K562 (cell line): ENCODE measurements around the gene BRWD1. TPM values are rescaled to one million over a fixed set of nuclear protein-coding genes. Genes with fewer than 3 reads are reported as not detected.

Experiments used
- CREB1 ChIP-seq, 2 experiments: sonication (generic) in 1 of 2; formaldehyde crosslinking in 1 of 2; IDR thresholded peaks; 2 replicates each; pipeline versions ENCODE4 v1.6.1 to v1.8.0; 2012 to 2022; ENCODE audit warnings: inconsistent platforms in 1 of 2, mild to moderate bottlenecking in 1 of 2, missing genetic modification reagents in 1 of 2, moderate library complexity in 1 of 2
- DNMT1 ChIP-seq: fragments of 450-650 bp; IDR thresholded peaks from 2 replicates; pipeline ENCODE4 v1.6.1; 2016; ENCODE audit warnings: antibody characterized with exemption, mild to moderate bottlenecking
- FOXM1 ChIP-seq, 2 experiments: fragments of 450-650 bp in 1 of 2; sonication (generic) in 1 of 2; formaldehyde crosslinking in 1 of 2; IDR thresholded peaks; 2 replicates each; pipeline versions ENCODE4 v1.6.1 to v1.9.0; 2017 to 2022; ENCODE audit warnings: low read depth in 2 of 2, mild to moderate bottlenecking in 2 of 2, missing genetic modification reagents in 1 of 2, moderate library complexity in 1 of 2
- GABPA ChIP-seq: fragments of 200-800 bp; sonication (Bioruptor generic); conservative IDR thresholded peaks from 2 replicates; pipeline ENCODE4 v1.6.1; 2016; ENCODE audit warnings: low read depth, missing genetic modification characterization, missing compliant biosample characterization
- HDAC2 ChIP-seq: fragments of 450-650 bp; IDR thresholded peaks from 2 replicates; pipeline ENCODE4 v1.6.1; 2016; ENCODE audit warnings: mild to moderate bottlenecking
- HMG20A ChIP-seq: fragments of 450-650 bp; formaldehyde crosslinking; conservative IDR thresholded peaks from 2 replicates; pipeline ENCODE4 v1.4.0; 2020; ENCODE audit warnings: mild to moderate bottlenecking, mixed read lengths
- ILK ChIP-seq: fragments of 450-650 bp; IDR thresholded peaks from 2 replicates; pipeline ENCODE4 v1.6.1; 2016; ENCODE audit warnings: missing genetic modification characterization, low read depth, mild to moderate bottlenecking, missing compliant biosample characterization, moderate library complexity, borderline replicate concordance
- PCBP2 ChIP-seq: fragments of 200-400 bp; formaldehyde crosslinking; IDR thresholded peaks from 2 replicates; pipeline ENCODE4 v1.6.1; 2018; ENCODE audit warnings: low read length, low read depth, mild to moderate bottlenecking, moderate library complexity; ENCODE audit not compliant: poor library complexity, severe bottlenecking
- POU5F1 ChIP-seq: fragments of 150-350 bp; IDR thresholded peaks from 2 replicates; pipeline ENCODE4 v1.6.1; 2014; ENCODE audit warnings: borderline replicate concordance, low read length, low read depth, mild to moderate bottlenecking; ENCODE audit not compliant: partially characterized antibody
- PREB ChIP-seq: sonication (generic); formaldehyde crosslinking; IDR thresholded peaks from 2 replicates; pipeline ENCODE4 v1.8.1; 2023; ENCODE audit warnings: mild to moderate bottlenecking, missing genetic modification reagents
- PRPF4 ChIP-seq: fragments of 200-400 bp; formaldehyde crosslinking; IDR thresholded peaks from one replicate; pipeline ENCODE4 v1.6.1; 2017; ENCODE audit warnings: low read length, low read depth, mild to moderate bottlenecking; ENCODE audit not compliant: insufficient read depth, poor library complexity, severe bottlenecking
- TAL1 ChIP-seq: fragments of 450-650 bp; IDR thresholded peaks from 2 replicates; pipeline ENCODE4 v1.6.1; 2016; ENCODE audit warnings: mild to moderate bottlenecking
- TBL1XR1 ChIP-seq, 2 experiments: IDR thresholded peaks; 2 replicates each; pipeline ENCODE4 v1.6.1; 2012; ENCODE audit warnings: improper control_type of control experiment in 2 of 2, low read length in 2 of 2, mild to moderate bottlenecking in 1 of 2
- ZEB2 ChIP-seq: fragments of 450-650 bp; IDR thresholded peaks from 2 replicates; pipeline ENCODE4 v1.6.1; 2016
- ZHX1 ChIP-seq: fragments of 150-350 bp; conservative IDR thresholded peaks from 2 replicates; pipeline ENCODE4 v1.6.1; 2014; ENCODE audit warnings: low read length
- ZNF431 ChIP-seq: sonication (generic); formaldehyde crosslinking; IDR thresholded peaks from 2 replicates; pipeline ENCODE4 v1.8.0; 2022; ENCODE audit warnings: mild to moderate bottlenecking, missing genetic modification reagents
- ZNF764 ChIP-seq: fragments of 250-450 bp; sonication (Bioruptor Pico); IDR thresholded peaks from 2 replicates; pipeline ENCODE4 v1.4.0; 2020; ENCODE audit warnings: low read depth, mild to moderate bottlenecking, moderate library complexity
- polyA plus RNA-seq, 8 experiments: library from polyadenylated mRNA; depleted of rRNA in 4 of 8; stranded (reverse) in 5 of 8; unstranded in 3 of 8; fragments of >200 nt; fragmentation: Nextera tagmentation in 2 of 8; fragmentation: Illumina TruSeq in 1 of 8; extraction: Ambion mirVana in 2 of 8; extraction: Trizol in 1 of 8; gene quantifications; 2 replicates each; pipeline versions ENCODE4 v1.2.1 to v1.2.3, GENCODE V29; 2011 to 2014; ENCODE audit warnings: inconsistent platforms in 1 of 8, missing spikeins in 1 of 8
- total RNA-seq, 7 experiments: library from RNA; depleted of rRNA in 6 of 7; stranded (reverse); fragments of >200 nt in 6 of 7; fragmentation: Illumina TruSeq in 2 of 7; extraction: Trizol in 2 of 7; gene quantifications; 2 replicates each; pipeline versions ENCODE4 v1.2.1 to v1.2.3, GENCODE V29; 2011 to 2021; ENCODE audit warnings: low replicate concordance in 1 of 7
- TF ChIP-seq, protein P1 (sequence below): fragments of 250-450 bp; sonication (Bioruptor Pico); IDR thresholded peaks from 2 replicates; pipeline ENCODE4 v1.5.0; 2021; ENCODE audit warnings: mild to moderate bottlenecking, moderate library complexity
- TF ChIP-seq, protein P2 (sequence below): sonication (generic); formaldehyde crosslinking; IDR thresholded peaks from 2 replicates; pipeline ENCODE4 v1.8.0; 2022; ENCODE audit warnings: missing genetic modification reagents, mild to moderate bottlenecking, moderate library complexity, borderline replicate concordance

Gene BRWD1
- total and polyA plus RNA-seq, 9 of the 15 experiments (the other 6 are each of a cell fraction or from before 2014, with no cell fraction given) = 10.1 to 60.2 (median 34.1) TPM

GRCh38 chr21:39313571-39314142 is at the start of gene BRWD1 (continued):
- peak; percentile 35; the same call in 1 of the 2 replicates for TF ChIP-seq ZNF431
- peak; percentile 99 for TF ChIP-seq PRPF4
- peak; percentile 78 for TF ChIP-seq PCBP2
- no peak for TF ChIP-seq ZHX1
- peak; percentile 37 to 47; a peak in 2 of 4 replicates for TF ChIP-seq TBL1XR1 (IDR thresholded peaks at IDR 0.05; ENCODE audit: low read length in 2 of 2)
- no peak for TF ChIP-seq DNMT1
- peak; percentile 4 for TF ChIP-seq POU5F1
- peak; percentile 93 for TF ChIP-seq HDAC2
- TF ChIP-seq, protein P1, sequence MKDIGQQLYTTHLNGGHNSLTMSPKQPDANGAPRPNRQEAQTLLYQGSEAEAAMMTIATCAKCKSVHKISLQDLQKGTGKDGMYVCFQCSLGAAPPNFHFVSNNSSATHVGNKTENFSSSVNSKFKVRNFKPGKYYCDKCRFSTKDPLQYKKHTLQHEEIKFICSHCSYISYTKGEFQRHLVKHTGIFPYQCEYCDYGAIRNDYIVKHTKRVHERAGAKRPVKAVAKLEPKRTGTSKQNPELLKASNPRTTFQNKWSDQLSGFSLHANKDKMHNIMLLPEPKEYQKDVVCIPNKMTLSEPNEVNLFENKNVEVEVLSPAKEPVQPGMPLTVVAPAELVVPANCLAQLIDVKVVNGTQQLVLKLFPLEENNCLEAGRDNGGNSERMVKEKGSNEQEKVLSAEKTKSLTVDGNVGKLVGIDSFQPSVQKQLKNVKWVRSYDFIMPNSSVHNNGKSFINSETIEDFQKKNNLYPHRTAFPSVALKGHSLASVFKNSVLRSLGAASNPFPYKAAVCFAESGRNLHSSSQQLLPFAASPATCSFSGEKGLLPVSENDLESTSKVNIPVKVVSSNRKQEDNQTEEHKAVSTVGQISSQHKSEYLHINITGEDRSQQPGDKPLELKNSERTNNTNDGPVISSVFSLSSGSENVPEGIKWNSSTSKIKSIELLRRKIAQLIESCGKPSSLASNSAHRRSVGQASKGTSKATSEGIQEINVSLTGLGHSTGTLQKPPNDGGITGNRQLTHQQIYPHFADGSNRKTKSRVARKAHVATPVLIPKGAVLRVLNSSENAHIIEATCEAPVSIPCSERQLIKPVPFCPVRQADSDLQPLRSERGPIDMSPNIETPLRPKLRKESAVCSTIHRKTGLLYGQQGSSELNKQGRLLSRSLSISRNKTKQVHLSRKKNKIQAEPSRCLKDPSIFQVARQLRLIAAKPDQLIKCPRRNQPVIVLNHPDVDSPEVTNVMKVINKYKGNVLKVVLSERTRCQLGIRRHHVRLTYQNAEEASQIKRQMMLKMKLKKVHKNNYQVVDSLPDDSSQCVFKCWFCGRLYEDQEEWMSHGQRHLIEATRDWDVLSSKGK (CRISPR knock-in tag) = no peak
- TF ChIP-seq HMG20A = no peak
- TF ChIP-seq PREB = no peak
- peak; percentile 73 for TF ChIP-seq GABPA (tag)
- TF ChIP-seq ZNF764 = no peak
- TF ChIP-seq, protein P2, sequence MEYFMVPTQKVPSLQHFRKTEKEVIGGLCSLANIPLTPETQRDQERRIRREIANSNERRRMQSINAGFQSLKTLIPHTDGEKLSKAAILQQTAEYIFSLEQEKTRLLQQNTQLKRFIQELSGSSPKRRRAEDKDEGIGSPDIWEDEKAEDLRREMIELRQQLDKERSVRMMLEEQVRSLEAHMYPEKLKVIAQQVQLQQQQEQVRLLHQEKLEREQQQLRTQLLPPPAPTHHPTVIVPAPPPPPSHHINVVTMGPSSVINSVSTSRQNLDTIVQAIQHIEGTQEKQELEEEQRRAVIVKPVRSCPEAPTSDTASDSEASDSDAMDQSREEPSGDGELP (CRISPR knock-in tag) = peak; percentile 17; the same call in 1 of the 2 replicates
- TF ChIP-seq CREB1 (IDR thresholded peaks at IDR 0.05) = peak; percentile 75
- peak; percentile 82 for TF ChIP-seq CREB1 (CRISPR knock-in tag; IDR thresholded peaks at IDR 0.05)
- TF ChIP-seq ZEB2 = 0 out of 2 replicates have a peak, but pooled peaks have one; percentile 53
- 0 out of 2 replicates have a peak, but pooled peaks have one; percentile 20 for TF ChIP-seq TAL1
- no peak for TF ChIP-seq FOXM1 (IDR thresholded peaks at IDR 0.05; ENCODE audit: low read depth)
- no peak for TF ChIP-seq FOXM1 (CRISPR knock-in tag; IDR thresholded peaks at IDR 0.05; ENCODE audit: low read depth)
- TF ChIP-seq ILK (tag) = no peak
